ENCODE results near the gene DEAF1. TPM values are rescaled to one million over a fixed set of nuclear protein-coding genes. Genes with fewer than 3 reads are reported as not detected.

DEAF1 gene
- total RNA-seq, 2 donors from 2014 or later: 15.8 to 28.0 TPM

DNA sequence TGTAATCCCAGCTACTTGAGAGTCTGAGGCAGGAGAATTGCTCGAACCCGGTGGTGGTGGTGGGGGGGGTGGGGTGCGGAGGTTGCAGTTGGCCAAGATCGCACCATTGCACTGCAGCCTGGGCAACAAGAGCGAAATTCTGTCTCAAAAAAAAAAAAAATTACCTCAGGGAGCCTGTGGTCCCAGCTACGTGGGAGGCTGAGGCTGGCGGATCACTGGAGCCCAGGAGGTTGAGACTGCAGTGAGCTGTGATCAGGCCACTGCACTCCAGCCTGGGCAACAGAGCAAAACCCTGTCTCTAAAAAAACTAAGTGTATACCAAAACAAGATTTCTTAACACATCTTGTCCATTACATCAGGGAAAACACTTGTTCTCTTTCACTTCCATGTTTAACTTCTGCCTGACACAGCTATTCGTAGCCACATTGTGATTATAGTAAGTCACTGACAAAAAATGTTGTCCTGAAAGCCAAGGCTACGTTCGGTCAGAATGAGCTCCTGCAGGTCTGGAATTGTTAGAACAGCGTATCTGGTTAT, 2.0 kb upstream of the DEAF1 start:
- Histone ChIP-seq H3K27ac (peak overlapping the region; percentile 5 to 99 (median 97)), H3K9me3 (no peaks in the 10 kb centered on the region), H3K4me3 (no peak overlapping the region), H3K36me3 (replicated peaks in 1 of 2; ENCODE audit: insufficient read depth in 1 of 2, low read depth in 2 of 2) (no peaks in the 10 kb centered on the region), H3K4me1 (peaks cover 38% of the 10 kb centered on the region), H3K27me3 (no peaks in the 10 kb centered on the region)
- DNase-seq: peak in 3 of 4 donors; percentile 39 to 67 (median 43)
- peak in 2 of 3 donors; percentile 42 to 52 for TF ChIP-seq POLR2A (IDR thresholded peaks at IDR 0.05)
- TF ChIP-seq, protein P1, sequence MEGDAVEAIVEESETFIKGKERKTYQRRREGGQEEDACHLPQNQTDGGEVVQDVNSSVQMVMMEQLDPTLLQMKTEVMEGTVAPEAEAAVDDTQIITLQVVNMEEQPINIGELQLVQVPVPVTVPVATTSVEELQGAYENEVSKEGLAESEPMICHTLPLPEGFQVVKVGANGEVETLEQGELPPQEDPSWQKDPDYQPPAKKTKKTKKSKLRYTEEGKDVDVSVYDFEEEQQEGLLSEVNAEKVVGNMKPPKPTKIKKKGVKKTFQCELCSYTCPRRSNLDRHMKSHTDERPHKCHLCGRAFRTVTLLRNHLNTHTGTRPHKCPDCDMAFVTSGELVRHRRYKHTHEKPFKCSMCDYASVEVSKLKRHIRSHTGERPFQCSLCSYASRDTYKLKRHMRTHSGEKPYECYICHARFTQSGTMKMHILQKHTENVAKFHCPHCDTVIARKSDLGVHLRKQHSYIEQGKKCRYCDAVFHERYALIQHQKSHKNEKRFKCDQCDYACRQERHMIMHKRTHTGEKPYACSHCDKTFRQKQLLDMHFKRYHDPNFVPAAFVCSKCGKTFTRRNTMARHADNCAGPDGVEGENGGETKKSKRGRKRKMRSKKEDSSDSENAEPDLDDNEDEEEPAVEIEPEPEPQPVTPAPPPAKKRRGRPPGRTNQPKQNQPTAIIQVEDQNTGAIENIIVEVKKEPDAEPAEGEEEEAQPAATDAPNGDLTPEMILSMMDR (IDR thresholded peaks at IDR 0.05): no peak
- WGBS, 2 donors: 44 to 50% methylated on average over 11 of the region's 11 CpGs
- no peak for ATAC-seq
- intact Hi-C loops (cut with DNase I): no loop called here

DNA sequence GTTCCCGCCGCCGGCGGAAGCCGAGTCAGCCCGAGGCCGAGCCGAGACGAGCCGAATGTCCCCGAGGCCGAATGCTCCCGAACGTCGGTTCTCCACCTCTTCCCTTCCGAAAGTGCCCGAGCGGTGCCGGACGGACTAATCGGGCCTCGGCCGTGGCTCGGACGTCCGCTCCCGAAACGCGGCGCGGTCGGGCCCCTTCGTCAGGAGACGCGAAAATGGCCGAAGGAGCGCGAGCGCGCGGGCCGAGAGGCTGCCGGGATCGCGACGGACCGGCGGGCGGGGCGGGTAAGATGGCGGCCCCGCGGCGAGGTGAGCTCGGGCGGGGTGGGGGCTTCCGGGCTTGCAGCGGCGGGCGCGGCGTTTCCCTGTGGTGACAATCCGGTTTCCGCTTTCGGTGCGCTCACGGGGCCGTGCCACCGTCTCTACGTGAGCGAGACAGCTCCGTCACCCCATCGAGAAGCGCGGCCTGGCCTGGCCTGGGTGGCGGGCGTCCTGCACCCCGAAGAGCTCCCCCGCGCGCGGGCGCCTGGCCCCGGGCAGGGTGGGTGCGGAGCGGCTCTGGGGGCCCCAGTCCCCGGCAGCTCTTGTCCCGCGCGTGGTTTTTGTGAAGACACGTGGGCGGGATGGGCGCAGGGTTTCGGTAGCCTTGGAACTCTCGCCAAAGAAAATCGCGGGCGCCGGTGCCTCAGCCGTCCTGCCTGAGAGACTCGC, 671 bp upstream of the DEAF1 start, which contains the start of gene TMEM80:
TSS of gene TMEM80 (plus strand) at position 279 of the 711 bp plus-strand sequence. CDS start at position 291, 12 bp downstream.
- H3K9me3 ChIP-seq: no peaks in the 10 kb centered on the region
- 1% methylated on average over 101 of the region's 101 CpGs; no CpG with 5 or more reads in 1 of the 2 donors for WGBS, 2 donors
- intact Hi-C loops (cut with DNase I): no loop called here
- H3K4me1 ChIP-seq: peaks cover 40% of the 10 kb centered on the region
- no peaks in the 10 kb centered on the region for H3K36me3 ChIP-seq (replicated peaks in 1 of 2; ENCODE audit: insufficient read depth in 1 of 2, low read depth in 2 of 2)
- ATAC-seq: peak; percentile 84
- TF ChIP-seq POLR2A (IDR thresholded peaks at IDR 0.05): peak; percentile 36 to 83 (median 70)
- TF ChIP-seq, protein P1 (IDR thresholded peaks at IDR 0.05): no peak
- peak; percentile 98 to 99 (median 99) for DNase-seq
- H3K27ac ChIP-seq: peak within 1 kb of the TSS; percentile 94 to 99 (median 97)
- H3K4me3 ChIP-seq: peak within 1 kb of the TSS; percentile 46 to 80
- no peaks in the 10 kb centered on the region for H3K27me3 ChIP-seq

DNA sequence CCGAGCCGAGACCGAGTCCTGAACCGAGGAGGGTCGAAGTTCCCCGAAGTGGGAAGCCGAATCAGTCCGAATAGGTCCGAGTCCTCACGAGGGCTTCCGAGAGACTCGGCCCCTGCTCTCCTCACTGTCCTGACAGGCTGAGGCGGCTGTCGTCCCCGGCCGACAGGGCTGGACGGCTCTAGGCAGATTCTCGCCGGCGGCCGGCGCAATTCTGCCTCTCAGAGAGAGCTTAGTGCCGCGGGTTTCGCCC, 191 bp upstream of the DEAF1 start:
- peaks cover 40% of the 10 kb centered on the region for H3K4me1 ChIP-seq
- intact Hi-C loops (cut with DNase I): no loop called here
- H3K4me3 ChIP-seq: peak overlapping the region in 1 of 2 donors; percentile 29
- no peaks in the 10 kb centered on the region for H3K9me3 ChIP-seq
- no peak for ATAC-seq
- no peaks in the 10 kb centered on the region for H3K36me3 ChIP-seq (replicated peaks in 1 of 2; ENCODE audit: insufficient read depth in 1 of 2, low read depth in 2 of 2)
- DNase-seq: no peak
- WGBS, 2 donors: 0% methylated on average over 25 of the region's 25 CpGs; no CpG with 5 or more reads in 1 of the 2 donors
- no peaks in the 10 kb centered on the region for H3K27me3 ChIP-seq
- H3K27ac ChIP-seq: peak overlapping the region; percentile 94 to 99 (median 97)
- TF ChIP-seq POLR2A (IDR thresholded peaks at IDR 0.05): no peak
- TF ChIP-seq, protein P1 (IDR thresholded peaks at IDR 0.05): no peak

DNA sequence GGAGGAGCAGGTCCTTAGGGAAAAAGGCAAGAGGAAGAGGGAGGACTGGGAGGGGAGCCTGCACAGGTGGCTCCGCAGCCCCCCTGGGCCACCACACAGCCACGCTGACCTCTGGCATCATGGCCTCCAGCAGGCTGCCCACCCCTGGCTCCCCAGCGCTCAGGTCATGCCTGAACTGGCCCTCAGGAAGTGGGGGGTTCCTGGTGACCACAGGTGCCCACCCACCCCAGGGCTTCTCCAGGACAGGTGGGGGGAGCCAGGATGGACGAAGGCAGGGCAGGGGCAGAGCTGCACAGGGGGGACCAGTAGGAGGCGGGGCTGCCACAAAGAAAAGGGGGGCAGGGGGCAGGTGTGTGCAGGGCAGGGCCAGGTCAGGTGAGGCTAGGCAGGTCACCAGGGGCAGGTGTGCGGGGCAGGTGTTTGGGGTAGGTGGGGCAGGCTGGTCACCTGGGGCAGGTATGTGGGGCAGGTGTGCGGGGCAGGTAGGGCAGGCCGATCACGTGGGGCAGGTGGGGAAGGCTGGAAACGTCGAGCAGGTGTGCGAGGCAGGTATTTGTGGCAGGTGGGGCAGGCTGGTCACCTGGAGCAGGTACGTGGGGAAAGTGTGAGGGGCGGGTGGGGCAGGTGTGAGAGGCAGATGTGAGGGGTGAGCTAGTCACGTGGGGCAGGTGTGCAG, 997 bp downstream of the DEAF1 start:
- DNase-seq (peak; percentile 49 to 61 (median 54)), ATAC-seq (no peak)
- H3K4me3 ChIP-seq: no peak overlapping the region
- TF ChIP-seq, protein P1 (IDR thresholded peaks at IDR 0.05): no peak
- no peak for TF ChIP-seq POLR2A (IDR thresholded peaks at IDR 0.05)
- H3K27me3 ChIP-seq: no peaks in the 10 kb centered on the region
- H3K36me3 ChIP-seq (replicated peaks in 1 of 2; ENCODE audit: insufficient read depth in 1 of 2, low read depth in 2 of 2): no peaks in the 10 kb centered on the region
- intact Hi-C loops (cut with DNase I): no loop called here
- H3K9me3 ChIP-seq: no peaks in the 10 kb centered on the region
- H3K4me1 ChIP-seq: peaks cover 40% of the 10 kb centered on the region
- WGBS, 2 donors: 58 to 60% methylated on average over 8 to 12 of the region's 15 CpGs
- peak overlapping the region in 3 of 4 donors; percentile 28 to 99 (median 98) for H3K27ac ChIP-seq

All from body of pancreas (tissue), 4 donors.